HG03521 (cell line): ENCODE data around the gene SEPSECS.

Source experiments
- ATAC-seq: cut with Tn5 transposase; IDR thresholded peaks from one replicate; pipeline ENCODE4 v1.9.1; 2021; ENCODE audit warnings: mild to moderate bottlenecking, moderate library complexity; ENCODE audit not compliant: unreplicated experiment

The SEPSECS gene

GRCh38 chr4:25159837-25160713 lies at the start of gene SEPSECS:
Gene SEPSECS (minus strand): TSS chr4:25160449. CDS start chr4:25160369, 80 bp downstream.
- ATAC-seq = peak; percentile 81

- no peak for ATAC-seq
Measured at GRCh38 chr4:25209702-25210101, 49.5 kb upstream of the SEPSECS start.

- no peak for ATAC-seq
Measured at GRCh38 chr4:25207997-25208396, 47.7 kb upstream of the SEPSECS start.

GRCh38 chr4:25198713-25199112 lies 38.5 kb upstream of the SEPSECS start:
- ATAC-seq = no peak

- no peak for ATAC-seq
Measured at GRCh38 chr4:25190407-25190806, 30.2 kb upstream of the SEPSECS start.

GRCh38 chr4:25184056-25184455 lies 23.8 kb upstream of the SEPSECS start:
- ATAC-seq = no peak

GRCh38 chr4:25182937-25183336 lies 22.7 kb upstream of the SEPSECS start:
- no peak for ATAC-seq

- peak; percentile 83 for ATAC-seq
Measured at GRCh38 chr4:25180524-25181131, 20.4 kb upstream of the SEPSECS start.

GRCh38 chr4:25178838-25179261 lies 18.6 kb upstream of the SEPSECS start:
- ATAC-seq = no peak

- ATAC-seq = no peak
Measured at GRCh38 chr4:25177147-25177546, 16.9 kb upstream of the SEPSECS start.

- no peak for ATAC-seq
Measured at GRCh38 chr4:25174674-25175073, 14.4 kb upstream of the SEPSECS start.

- peak; percentile 67 for ATAC-seq
Measured at GRCh38 chr4:25172961-25173915, 13.0 kb upstream of the SEPSECS start.

GRCh38 chr4:25171201-25171865 lies 11.1 kb upstream of the SEPSECS start:
- ATAC-seq = no peak

- no peak for ATAC-seq
Measured at GRCh38 chr4:25169446-25169845, 9.2 kb upstream of the SEPSECS start.

- no peak for ATAC-seq
Measured at GRCh38 chr4:25165916-25166315, 5.7 kb upstream of the SEPSECS start.

GRCh38 chr4:25163196-25163595 lies 2.9 kb upstream of the SEPSECS start:
- ATAC-seq = no peak

GRCh38 chr4:25162566-25162965 lies 2.3 kb upstream of the SEPSECS start:
- ATAC-seq = no peak

GRCh38 chr4:25161593-25161950 lies 1.3 kb upstream of the SEPSECS start:
- ATAC-seq = no peak

- peak; percentile 22 for ATAC-seq
Measured at GRCh38 chr4:25160714-25161592, 704 bp upstream of the SEPSECS start.

- ATAC-seq = no peak
Measured at GRCh38 chr4:25158817-25159216, 1.4 kb downstream of the SEPSECS start.
